ENCODE results near the gene RASA2. TPM values are rescaled to one million over a fixed set of nuclear protein-coding genes. Genes with fewer than 3 reads are reported as not detected.

The RASA2 gene
- total RNA-seq, 1 experiment from 2014 or later = 17.1 TPM

- no TSS peak for BruUV-seq (replicated peaks)
- ChIA-PET CTCF (no interaction called here), POLR2A (ENCODE audit: unreplicated experiment) (no interaction called here)
- H2AFZ ChIP-seq = no peak overlapping the region
- H3K9me2 ChIP-seq (ENCODE audit: insufficient read depth) = no peaks in the 10 kb centered on the region
- H3K27me3 ChIP-seq (ENCODE audit: insufficient read depth, low read depth) = no peaks in the 10 kb centered on the region
- DNase-seq = no peak
- no peak overlapping the region for H3K4me2 ChIP-seq
- H4K20me1 ChIP-seq (ENCODE audit: insufficient read depth) = no peaks in the 10 kb centered on the region
- H3F3A ChIP-seq (ENCODE audit: insufficient read depth, low read depth) = no peaks in the 10 kb centered on the region
- no peaks in the 10 kb centered on the region for H3K36me3 ChIP-seq (ENCODE audit: low read depth)
- intact Hi-C loops (cut with micrococcal nuclease; ENCODE audit: unreplicated experiment) = no loop called here
- H3K9me3 ChIP-seq (ENCODE audit: insufficient read depth, low read depth) = no peaks in the 10 kb centered on the region
- H3K4me1 ChIP-seq (replicated peaks; ENCODE audit: insufficient read depth) = no peaks in the 10 kb centered on the region
- H3K27ac ChIP-seq = no peak overlapping the region
- H3K4me3 ChIP-seq = no peak overlapping the region
- H3K79me2 ChIP-seq (ENCODE audit: low read depth) = peaks cover 66% of the 10 kb centered on the region; the same call in 1 of the 2 replicates
- TF ChIP-seq EZH2 (IDR thresholded peaks at IDR 0.05; ENCODE audit: low read depth) = no peak
- TF ChIP-seq CTCF (conservative IDR thresholded peaks at IDR 0.05) = no peak
Observed at GRCh38 chr3:141507392-141508066, 20.7 kb downstream of the RASA2 start.

- peaks cover 66% of the 10 kb centered on the region; the same call in 1 of the 2 replicates for H3K79me2 ChIP-seq (ENCODE audit: low read depth)
- no peak overlapping the region for H3K4me2 ChIP-seq
- no peaks in the 10 kb centered on the region for H3K9me3 ChIP-seq (ENCODE audit: insufficient read depth, low read depth)
- H3K36me3 ChIP-seq (ENCODE audit: low read depth) = no peaks in the 10 kb centered on the region
- intact Hi-C loops (cut with micrococcal nuclease; ENCODE audit: unreplicated experiment) = no loop called here
- no peaks in the 10 kb centered on the region for H3K9me2 ChIP-seq (ENCODE audit: insufficient read depth)
- no peaks in the 10 kb centered on the region for H4K20me1 ChIP-seq (ENCODE audit: insufficient read depth)
- ChIA-PET POLR2A (ENCODE audit: unreplicated experiment) (no interaction called here), CTCF (no interaction called here)
- no TSS peak for BruUV-seq (replicated peaks)
- H3K27me3 ChIP-seq (ENCODE audit: insufficient read depth, low read depth) = no peaks in the 10 kb centered on the region
- TF ChIP-seq EZH2 (IDR thresholded peaks at IDR 0.05; ENCODE audit: low read depth) = no peak
- H3F3A ChIP-seq (ENCODE audit: insufficient read depth, low read depth) = no peaks in the 10 kb centered on the region
- no peak overlapping the region for H2AFZ ChIP-seq
- H3K4me1 ChIP-seq (replicated peaks; ENCODE audit: insufficient read depth) = no peaks in the 10 kb centered on the region
- DNase-seq = no peak
- no peak overlapping the region for H3K27ac ChIP-seq
- H3K4me3 ChIP-seq = no peak overlapping the region
Observed at GRCh38 chr3:141508067-141508436, 21.2 kb downstream of the RASA2 start.

- Histone ChIP-seq H3K9me3 (ENCODE audit: insufficient read depth, low read depth) (no peaks in the 10 kb centered on the region), H2AFZ (no peak overlapping the region), H3K27ac (no peak overlapping the region), H3K4me2 (no peak overlapping the region), H3K9me2 (ENCODE audit: insufficient read depth) (no peaks in the 10 kb centered on the region), H4K20me1 (ENCODE audit: insufficient read depth) (no peaks in the 10 kb centered on the region), H3K4me3 (no peak overlapping the region), H3K79me2 (ENCODE audit: low read depth) (peaks cover 37% of the 10 kb centered on the region; the same call in 1 of the 2 replicates), H3K27me3 (ENCODE audit: insufficient read depth, low read depth) (no peaks in the 10 kb centered on the region), H3K36me3 (ENCODE audit: low read depth) (peaks cover 16% of the 10 kb centered on the region; the same call in 1 of the 2 replicates), H3F3A (ENCODE audit: insufficient read depth, low read depth) (no peaks in the 10 kb centered on the region), H3K4me1 (replicated peaks; ENCODE audit: insufficient read depth) (no peaks in the 10 kb centered on the region)
- ChIA-PET POLR2A (ENCODE audit: unreplicated experiment) (no interaction called here), CTCF (no interaction called here)
- TF ChIP-seq EZH2 (IDR thresholded peaks at IDR 0.05; ENCODE audit: low read depth) (no peak), CTCF (conservative IDR thresholded peaks at IDR 0.05) (no peak)
- BruUV-seq (replicated peaks) = no TSS peak
- no peak for DNase-seq
- intact Hi-C loops (cut with micrococcal nuclease; ENCODE audit: unreplicated experiment) = no loop called here
Observed at GRCh38 chr3:141511361-141511760, 24.5 kb downstream of the RASA2 start.

- ChIA-PET CTCF (interaction anchor here (0.5 kb wide), 1 partner anchor 46 kb away, joined by 3 read pairs; no protein-coding TSS in a partner anchor), POLR2A (ENCODE audit: unreplicated experiment) (no interaction called here)
- TF ChIP-seq CTCF (conservative IDR thresholded peaks at IDR 0.05) (no peak), EZH2 (IDR thresholded peaks at IDR 0.05; ENCODE audit: low read depth) (no peak)
- Histone ChIP-seq H3F3A (ENCODE audit: insufficient read depth, low read depth) (peaks cover 2% of the 10 kb centered on the region; the same call in 1 of the 2 replicates), H4K20me1 (ENCODE audit: insufficient read depth) (no peaks in the 10 kb centered on the region), H3K4me2 (no peak overlapping the region), H3K4me3 (no peak overlapping the region), H3K4me1 (replicated peaks; ENCODE audit: insufficient read depth) (no peaks in the 10 kb centered on the region), H3K27me3 (ENCODE audit: insufficient read depth, low read depth) (no peaks in the 10 kb centered on the region), H3K9me2 (ENCODE audit: insufficient read depth) (no peaks in the 10 kb centered on the region), H3K27ac (no peak overlapping the region), H3K79me2 (ENCODE audit: low read depth) (peaks cover 16% of the 10 kb centered on the region; the same call in 1 of the 2 replicates), H3K36me3 (ENCODE audit: low read depth) (peaks cover 32% of the 10 kb centered on the region), H3K9me3 (ENCODE audit: insufficient read depth, low read depth) (no peaks in the 10 kb centered on the region), H2AFZ (no peak overlapping the region)
- intact Hi-C loops (cut with micrococcal nuclease; ENCODE audit: unreplicated experiment) = no loop called here
- no peak for DNase-seq
- BruUV-seq (replicated peaks) = no TSS peak
Observed at GRCh38 chr3:141514382-141514781, 27.6 kb downstream of the RASA2 start.

All from PC-9 (cell line).